SK-N-MC (cell line): ENCODE results near the gene FCGR3A.

Source experiments
- EZH2 ChIP-seq: fragments of 200-600 bp; sonication (generic); IDR thresholded peaks from one replicate; pipeline ENCODE4 v1.6.1; 2017; ENCODE audit warnings: antibody characterized with exemption
- POLR2AphosphoS5 ChIP-seq: IDR thresholded peaks from 2 replicates; pipeline ENCODE4 v1.6.1; 2012; ENCODE audit warnings: mild to moderate bottlenecking, low read depth, low read length, borderline replicate concordance

DNA sequence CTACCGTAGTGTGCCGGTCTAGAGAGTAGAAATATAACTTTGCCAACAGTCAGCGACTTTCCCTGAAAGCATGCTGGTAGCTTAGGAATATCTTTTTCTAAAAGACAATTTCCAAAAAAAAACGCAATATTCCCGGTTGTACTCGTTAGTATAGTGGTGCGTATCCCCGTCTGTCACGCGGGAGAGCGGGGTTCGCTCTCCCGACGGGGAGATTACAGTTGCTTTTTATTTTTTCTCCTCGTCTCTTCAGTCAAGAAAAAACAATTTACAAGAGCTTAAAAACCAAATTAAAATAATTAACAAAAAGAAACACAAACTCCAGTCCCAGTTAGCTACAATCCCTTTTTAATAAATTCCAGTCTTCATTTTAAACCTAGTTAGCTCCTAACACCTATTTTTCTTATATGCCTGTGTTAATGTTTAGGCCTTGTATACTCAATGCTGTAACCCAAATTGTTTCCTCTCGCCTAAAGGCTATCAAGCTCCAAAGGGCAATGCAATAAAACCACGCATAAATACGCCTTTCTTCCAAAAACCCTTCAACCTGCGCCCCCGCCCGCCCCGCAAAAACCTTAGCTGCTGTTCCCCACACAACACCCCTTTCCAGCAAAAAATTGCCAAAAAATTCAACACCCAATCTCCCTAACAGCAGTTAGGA is 17.5 kb downstream of the FCGR3A start:
- no peak for TF ChIP-seq POLR2AphosphoS5
- no peak for TF ChIP-seq EZH2
